MCF 10A (cell line): Measurements from ENCODE around the gene BRS3. TPM values are rescaled to one million over a fixed set of nuclear protein-coding genes. Genes with fewer than 3 reads are reported as not detected.

Experiments
- BruUV-seq: library from RNA; stranded (reverse); fragments of 400-500 nt; replicated peaks from 2 replicates; lab custom pipeline; 2021; lab: Mats Ljungman, UMichigan
- CTCF ChIA-PET: fragments of 300-600 bp; sonication (Branson Sonifier 250); formaldehyde crosslinking; extraction: SDS; loops from one replicate; lab custom pipeline; 2021; ENCODE audit warnings: antibody characterized with exemption, inconsistent platforms; lab: Yijun Ruan, JAX
- POLR2A ChIA-PET: fragments of 300-600, 350-650 bp; sonication (Branson Sonifier 250); formaldehyde crosslinking; extraction: SDS; loops from one replicate; lab custom pipeline; 2020; ENCODE audit warnings: antibody characterized with exemption, inconsistent platforms; lab: Yijun Ruan, JAX
- DNase-seq: peaks from one replicate; pipeline ENCODE4 v3.0.0-alpha.2; 2018; ENCODE audit not compliant: unreplicated experiment
- H3K27ac Mint-ChIP-seq: one replicate; pipeline ENCODE4 v1.8.0; 2022; ENCODE audit warnings: mild to moderate bottlenecking, low read depth, mixed read lengths; ENCODE audit not compliant: unreplicated experiment
- H3K27me3 Mint-ChIP-seq: one replicate; pipeline ENCODE4 v1.8.0; 2022; ENCODE audit warnings: mixed read lengths; ENCODE audit not compliant: insufficient read depth, unreplicated experiment
- H3K36me3 Mint-ChIP-seq: one replicate; pipeline ENCODE4 v1.8.0; 2022; ENCODE audit warnings: mild to moderate bottlenecking, moderate library complexity, mixed read lengths; ENCODE audit not compliant: insufficient read depth, unreplicated experiment
- H3K4me1 Mint-ChIP-seq: one replicate; pipeline ENCODE4 v1.8.0; 2022; ENCODE audit warnings: mixed read lengths; ENCODE audit not compliant: insufficient read depth, unreplicated experiment
- H3K4me3 Mint-ChIP-seq: one replicate; pipeline ENCODE4 v1.8.0; 2022; ENCODE audit warnings: mild to moderate bottlenecking, moderate library complexity, mixed read lengths; ENCODE audit not compliant: unreplicated experiment
- H3K9me3 Mint-ChIP-seq: one replicate; pipeline ENCODE4 v1.8.0; 2022; ENCODE audit warnings: mixed read lengths; ENCODE audit not compliant: unreplicated experiment
- intact Hi-C: fragments of 100-400 bp; cut with micrococcal nuclease; formaldehyde crosslinking; loops from 2 replicates; pipeline ENCODE4 v1.14.1; 2022
- total RNA-seq: library from RNA; stranded (reverse); gene quantifications from 2 replicates; pipeline ENCODE4 v1.2.3, GENCODE V29; 2022
- TF ChIP-seq, protein P1 (sequence below): fragments of 200-600 bp; IDR thresholded peaks from one replicate; pipeline ENCODE4 v1.8.0; 2022; ENCODE audit warnings: antibody characterized with exemption, mild to moderate bottlenecking; ENCODE audit not compliant: unreplicated experiment

BRS3 gene
- total RNA-seq, 1 experiment from 2014 or later, result not detected

DNA sequence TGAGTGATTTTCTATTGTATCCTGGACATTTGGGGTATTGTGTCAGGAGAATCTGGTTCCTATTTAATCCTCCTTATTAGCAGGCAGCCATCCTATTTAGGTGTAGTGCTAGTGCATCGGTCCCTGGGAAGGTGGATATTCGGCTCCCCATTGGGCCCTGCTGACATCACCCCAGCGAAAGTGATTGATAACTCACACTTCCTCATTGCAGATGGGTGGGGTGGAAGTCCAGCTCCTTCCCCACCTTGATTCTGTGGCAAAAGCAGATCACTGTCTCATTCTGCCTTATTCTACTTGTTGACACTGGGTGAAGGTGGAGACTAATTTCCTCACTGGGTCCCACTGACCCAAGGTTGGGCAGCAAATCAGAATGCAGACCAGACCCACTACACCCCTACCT is 23.2 kb upstream of the BRS3 start:
- POLR2A ChIA-PET, result no interaction called here
- Mint-ChIP-seq H3K36me3 (no peaks in the 10 kb centered on the region), H3K27ac (no peak overlapping the region), H3K4me1 (no peaks in the 10 kb centered on the region), H3K9me3 (no peaks in the 10 kb centered on the region), H3K27me3 (peaks cover 40% of the 10 kb centered on the region), H3K4me3 (no peak overlapping the region)
- CTCF ChIA-PET, result no interaction called here
- BruUV-seq, result no TSS peak
- intact Hi-C loops, result no loop called here
- TF ChIP-seq, protein P1, sequence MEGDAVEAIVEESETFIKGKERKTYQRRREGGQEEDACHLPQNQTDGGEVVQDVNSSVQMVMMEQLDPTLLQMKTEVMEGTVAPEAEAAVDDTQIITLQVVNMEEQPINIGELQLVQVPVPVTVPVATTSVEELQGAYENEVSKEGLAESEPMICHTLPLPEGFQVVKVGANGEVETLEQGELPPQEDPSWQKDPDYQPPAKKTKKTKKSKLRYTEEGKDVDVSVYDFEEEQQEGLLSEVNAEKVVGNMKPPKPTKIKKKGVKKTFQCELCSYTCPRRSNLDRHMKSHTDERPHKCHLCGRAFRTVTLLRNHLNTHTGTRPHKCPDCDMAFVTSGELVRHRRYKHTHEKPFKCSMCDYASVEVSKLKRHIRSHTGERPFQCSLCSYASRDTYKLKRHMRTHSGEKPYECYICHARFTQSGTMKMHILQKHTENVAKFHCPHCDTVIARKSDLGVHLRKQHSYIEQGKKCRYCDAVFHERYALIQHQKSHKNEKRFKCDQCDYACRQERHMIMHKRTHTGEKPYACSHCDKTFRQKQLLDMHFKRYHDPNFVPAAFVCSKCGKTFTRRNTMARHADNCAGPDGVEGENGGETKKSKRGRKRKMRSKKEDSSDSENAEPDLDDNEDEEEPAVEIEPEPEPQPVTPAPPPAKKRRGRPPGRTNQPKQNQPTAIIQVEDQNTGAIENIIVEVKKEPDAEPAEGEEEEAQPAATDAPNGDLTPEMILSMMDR, result no peak
- no peak for DNase-seq

DNA sequence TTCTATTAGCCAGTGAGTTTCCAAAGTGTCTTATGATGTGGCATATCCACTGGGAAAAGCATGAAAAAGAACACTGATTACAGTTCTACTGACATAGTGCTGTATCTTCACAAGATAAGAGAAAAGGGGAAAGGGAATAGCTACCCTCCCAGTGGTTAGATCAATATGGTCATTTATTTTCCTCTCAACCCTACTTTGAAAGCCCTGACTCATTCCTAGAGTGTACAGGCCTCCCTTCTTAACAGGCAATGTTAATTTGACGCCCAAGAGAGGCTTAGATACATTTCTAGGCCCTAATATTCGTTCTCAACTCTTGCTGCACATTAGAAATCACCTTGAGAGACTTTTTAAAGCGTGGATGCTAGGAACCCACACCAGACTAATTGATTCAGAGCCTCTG is 20.4 kb upstream of the BRS3 start:
- Mint-ChIP-seq H3K4me1 (no peaks in the 10 kb centered on the region), H3K4me3 (no peak overlapping the region), H3K27ac (no peak overlapping the region), H3K27me3 (peaks cover 45% of the 10 kb centered on the region), H3K9me3 (no peaks in the 10 kb centered on the region), H3K36me3 (no peaks in the 10 kb centered on the region)
- intact Hi-C loops, result no loop called here
- CTCF ChIA-PET, result interaction anchor here (0.6 kb wide), 1 partner anchor 9 kb away, joined by 3 read pairs; no protein-coding TSS in a partner anchor
- POLR2A ChIA-PET, result no interaction called here
- TF ChIP-seq, protein P1, result no peak
- no peak for DNase-seq
- BruUV-seq, result no TSS peak

DNA sequence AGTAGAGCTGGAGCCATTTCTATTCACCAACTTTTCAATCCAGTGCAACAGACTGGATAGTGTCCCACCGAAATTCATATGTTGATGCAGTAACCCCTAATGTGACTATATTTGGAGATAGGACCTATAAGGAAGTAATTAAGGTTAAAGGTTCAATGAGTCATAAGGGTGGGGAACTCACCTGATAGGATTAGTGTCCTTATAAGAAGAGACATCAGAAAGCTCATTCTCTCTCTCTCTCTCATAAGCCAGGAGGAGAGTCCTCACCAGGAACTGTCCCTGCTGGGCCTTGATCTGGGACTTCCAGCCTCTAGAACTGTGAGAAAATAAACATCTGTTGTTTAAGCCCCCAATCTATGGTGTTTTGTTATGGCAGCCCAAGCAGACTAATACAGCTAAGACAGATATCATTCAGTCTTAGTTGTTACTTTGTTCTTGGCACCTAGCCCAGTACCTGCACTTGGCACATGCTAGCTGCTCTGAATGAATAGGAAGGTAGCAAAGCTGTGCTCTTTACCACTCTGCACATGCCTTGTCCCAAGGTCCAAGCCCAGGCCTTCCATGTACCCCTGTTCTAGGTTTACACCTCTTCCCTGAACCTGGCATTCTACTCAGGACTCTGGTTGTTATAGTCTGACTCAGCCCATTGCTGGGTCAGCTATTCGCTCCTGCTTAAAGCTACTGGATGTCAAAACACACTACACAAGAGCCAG is 19.2 kb upstream of the BRS3 start:
- Mint-ChIP-seq H3K36me3 (no peaks in the 10 kb centered on the region), H3K27ac (no peak overlapping the region), H3K4me1 (no peaks in the 10 kb centered on the region), H3K27me3 (peaks cover 38% of the 10 kb centered on the region), H3K9me3 (no peaks in the 10 kb centered on the region), H3K4me3 (no peak overlapping the region)
- intact Hi-C loops, result no loop called here
- TF ChIP-seq, protein P1, result no peak
- BruUV-seq, result no TSS peak
- ChIA-PET POLR2A (interaction anchor here (1.0 kb wide), 1 partner anchor 19 kb away, joined by 3 read pairs; no protein-coding TSS in a partner anchor), CTCF (interaction anchor here (0.6 to 0.8 kb wide), 4 partner anchors 8 to 541 kb away, joined by 3 to 4 read pairs (median 4); no protein-coding TSS in a partner anchor)
- DNase-seq, result peak; percentile 44

DNA sequence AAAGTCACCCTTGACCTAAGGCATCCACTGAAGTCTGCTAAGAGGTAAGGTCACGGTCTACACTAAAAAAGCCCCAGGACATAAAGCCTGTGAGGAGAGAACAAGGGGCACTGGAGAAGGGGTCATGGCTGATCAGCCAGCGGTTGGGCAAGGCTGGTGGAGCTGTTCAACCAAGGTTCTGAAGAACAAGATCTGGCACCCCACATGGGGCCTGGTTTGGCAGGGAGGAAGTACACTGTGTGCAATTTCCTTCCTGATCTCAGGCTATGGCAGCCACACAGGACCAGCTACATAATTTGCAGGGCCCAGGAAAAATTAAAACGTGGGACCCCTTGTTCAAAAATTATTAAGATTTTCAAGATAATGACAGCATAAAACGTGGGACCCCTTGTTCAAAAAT is 14.1 kb upstream of the BRS3 start:
- no peaks in the 10 kb centered on the region for H3K9me3 Mint-ChIP-seq
- no peak overlapping the region for H3K4me3 Mint-ChIP-seq
- no peak overlapping the region for H3K27ac Mint-ChIP-seq
- ChIA-PET CTCF (no interaction called here), POLR2A (no interaction called here)
- no peaks in the 10 kb centered on the region for H3K4me1 Mint-ChIP-seq
- no TSS peak for BruUV-seq
- H3K27me3 Mint-ChIP-seq, result peaks cover 28% of the 10 kb centered on the region
- H3K36me3 Mint-ChIP-seq, result no peaks in the 10 kb centered on the region
- TF ChIP-seq, protein P1, result no peak
- intact Hi-C loops, result no loop called here
- no peak for DNase-seq
